Measurements from ENCODE around the gene NOVA2. TPM values are rescaled to one million over a fixed set of nuclear protein-coding genes. Genes with fewer than 3 reads are reported as not detected.
A peak's percentile ranks its signal among the peaks of the same experiment; 100 is the strongest.

Gene NOVA2
- total and polyA plus RNA-seq, 9 of the 15 experiments (the other 6 are each of a cell fraction or from before 2014, with no cell fraction given) = not detected

GRCh38 chr19:46016426-46017094 is 42.9 kb upstream of the NOVA2 start:
- WGBS (ENCODE audit: insufficient coverage, low coverage, missing lambda C conversion rate) = 17% methylated on average over 42 of the region's 48 CpGs
- POLR2A ChIA-PET = interaction anchor here (0.7 to 1.0 kb wide), 4 partner anchors 12 to 51 kb away, joined by 4 to 6 read pairs (median 4); partner anchors contain the start of gene CCDC61
- BruUV-seq (replicated peaks) = no TSS peak
- TF ChIP-seq ZNF12 (CRISPR knock-in tag; IDR thresholded peaks at IDR 0.05) (no peak), ZNF224 (CRISPR knock-in tag; IDR thresholded peaks at IDR 0.05) (no peak), ZNF253 (CRISPR knock-in tag; conservative IDR thresholded peaks at IDR 0.05) (no peak), PHF21A (IDR thresholded peaks at IDR 0.05; ENCODE audit: borderline replicate concordance, low read depth) (no peak), CHCHD3 (CRISPR knock-in tag; IDR thresholded peaks at IDR 0.05) (no peak), ELF4 (CRISPR knock-in tag; IDR thresholded peaks at IDR 0.05) (no peak), ZBTB8A (IDR thresholded peaks at IDR 0.05; ENCODE audit: partially characterized antibody) (no peak), CBFA2T2 (conservative IDR thresholded peaks at IDR 0.05) (no peak)
- TF ChIP-seq, protein P1, sequence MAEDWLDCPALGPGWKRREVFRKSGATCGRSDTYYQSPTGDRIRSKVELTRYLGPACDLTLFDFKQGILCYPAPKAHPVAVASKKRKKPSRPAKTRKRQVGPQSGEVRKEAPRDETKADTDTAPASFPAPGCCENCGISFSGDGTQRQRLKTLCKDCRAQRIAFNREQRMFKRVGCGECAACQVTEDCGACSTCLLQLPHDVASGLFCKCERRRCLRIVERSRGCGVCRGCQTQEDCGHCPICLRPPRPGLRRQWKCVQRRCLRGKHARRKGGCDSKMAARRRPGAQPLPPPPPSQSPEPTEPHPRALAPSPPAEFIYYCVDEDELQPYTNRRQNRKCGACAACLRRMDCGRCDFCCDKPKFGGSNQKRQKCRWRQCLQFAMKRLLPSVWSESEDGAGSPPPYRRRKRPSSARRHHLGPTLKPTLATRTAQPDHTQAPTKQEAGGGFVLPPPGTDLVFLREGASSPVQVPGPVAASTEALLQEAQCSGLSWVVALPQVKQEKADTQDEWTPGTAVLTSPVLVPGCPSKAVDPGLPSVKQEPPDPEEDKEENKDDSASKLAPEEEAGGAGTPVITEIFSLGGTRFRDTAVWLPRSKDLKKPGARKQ (CRISPR knock-in tag; IDR thresholded peaks at IDR 0.05) = peak; percentile 26; the same call in 1 of the 2 replicates

More at GRCh38 chr19:46016426-46017094, 42.9 kb upstream of the NOVA2 start:
- FAIRE-seq (peak; percentile 85), DNase-seq (ENCODE audit: extremely low read depth in 1 of 4, low spot score in 3 of 4) (peak; percentile 92 to 97 (median 95)), ATAC-seq (peak; percentile 89)
- CTCF ChIA-PET (ENCODE audit: low intra/inter-chr PET ratio) = interaction anchor here (1.0 to 1.3 kb wide), 2 partner anchors 61 to 103 kb away, joined by 3 read pairs; no protein-coding TSS in a partner anchor
- H3K4me3 ChIP-seq = peak overlapping the region; percentile 37
- intact Hi-C loops (cut with micrococcal nuclease) = no loop called here
- peaks cover 14% of the 10 kb centered on the region; the same call in 1 of the 3 replicates for H3K36me3 ChIP-seq (ENCODE audit: control insufficient read depth, insufficient read depth, low read length)
- no peaks in the 10 kb centered on the region for H3K9me1 ChIP-seq (ENCODE audit: control insufficient read depth, insufficient read depth, low read length)
- peak overlapping the region; percentile 62; the same call in 1 of the 3 replicates for H3K27ac ChIP-seq (ENCODE audit: extremely low read depth, low read depth, low read length)
- in situ Hi-C loops (cut with MboI) = no loop called here
- no peaks in the 10 kb centered on the region for H3K27me3 ChIP-seq (ENCODE audit: control insufficient read depth in 2 of 2, insufficient read depth in 2 of 2, low read length in 2 of 2)
- no peaks in the 10 kb centered on the region for H3K79me2 ChIP-seq (ENCODE audit: control insufficient read depth, insufficient read depth, low read length)
- peak overlapping the region in 1 of 2 experiments; percentile 90; a peak in 2 of 4 replicates for H3K9ac ChIP-seq (ENCODE audit: insufficient read depth in 1 of 2, low read depth in 2 of 2, low read length in 2 of 2)
- peaks cover 8 to 33% of the 10 kb centered on the region in 2 experiments; a peak in 4 of 5 replicates for H3K4me1 ChIP-seq (replicated peaks in 1 of 2; ENCODE audit: control insufficient read depth in 2 of 2, insufficient read depth in 2 of 2, low read length in 2 of 2)
- H3K4me2 ChIP-seq (ENCODE audit: insufficient read depth, low read length) = peak overlapping the region; percentile 75
- H2AFZ ChIP-seq (ENCODE audit: low read depth, low read length) = peak overlapping the region; percentile 84
- H4K20me1 ChIP-seq (replicated peaks; ENCODE audit: control insufficient read depth, insufficient read depth, low read length) = peaks cover 2% of the 10 kb centered on the region; the same call in 1 of the 2 replicates
- no peaks in the 10 kb centered on the region for H3K9me3 ChIP-seq (replicated peaks; ENCODE audit: control insufficient read depth, insufficient read depth, low read depth, low read length)
